Right forelimb (tissue), 1 donor: ENCODE data around the gene ACOT8.
"Not testable (repeated sequence)": the region's sequence is repeated elsewhere in the genome, so short reads cannot be mapped to it uniquely, and the experiment has no call there.

ENCODE experiments used
- DNase-seq: peaks from one replicate; pipeline ENCODE4 v3.0.0-alpha.2; 2018

The ACOT8 gene

DNA sequence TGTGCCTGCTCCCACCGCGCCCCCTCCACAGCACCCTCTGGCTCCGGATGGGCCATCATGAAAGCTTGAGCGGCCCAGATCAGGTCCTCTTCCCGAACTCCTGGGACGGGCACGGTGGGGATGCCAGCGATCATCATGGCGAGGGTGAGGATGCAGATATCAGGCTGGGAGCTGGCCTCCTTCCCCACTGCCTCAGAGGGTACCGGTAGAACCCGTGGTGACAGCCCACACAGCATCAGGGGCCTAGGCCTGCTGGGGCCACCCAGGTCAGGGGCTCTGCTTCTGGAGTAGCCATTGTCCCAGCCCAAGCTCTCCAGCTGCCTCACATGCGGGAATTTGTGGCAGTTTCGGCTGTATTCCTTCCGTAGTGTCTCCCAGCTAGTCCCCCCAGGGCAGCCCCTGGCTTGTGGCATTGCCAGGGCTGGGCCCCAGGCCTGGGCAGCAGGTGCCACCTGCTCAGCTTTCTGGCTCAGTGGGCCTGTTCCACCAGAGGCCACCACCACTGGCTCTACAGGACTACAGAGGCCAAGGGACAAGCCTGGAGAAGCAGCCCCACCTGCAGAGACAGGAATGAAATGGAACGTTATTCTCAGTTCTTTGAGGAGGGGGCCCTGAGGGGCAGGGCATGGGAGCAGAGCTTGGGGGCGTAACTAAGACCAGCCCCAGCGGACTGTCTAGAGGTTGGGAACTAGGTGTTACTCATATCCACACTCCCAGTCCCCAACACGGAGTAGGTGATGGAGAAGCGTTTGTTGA, 29.6 kb upstream of the ACOT8 start:
- no peak for DNase-seq

DNA sequence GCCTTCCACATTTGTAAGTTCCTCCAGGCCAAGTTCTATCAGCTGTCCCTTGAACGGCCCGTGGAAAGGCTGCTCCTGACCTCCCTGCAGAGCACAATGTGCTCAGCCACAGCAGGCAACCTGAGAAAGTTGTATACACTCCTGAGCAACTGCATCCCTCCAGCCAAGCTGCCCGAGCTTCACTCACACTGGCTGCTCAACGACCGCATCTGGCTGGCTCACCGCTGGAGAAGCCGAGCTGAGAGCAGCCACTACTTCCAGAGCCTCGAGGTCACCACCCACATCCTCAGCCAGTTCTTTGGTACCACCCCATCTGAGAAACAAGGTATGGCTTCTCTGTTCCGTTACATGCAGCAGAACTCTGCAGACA, 25.9 kb upstream of the ACOT8 start:
- no peak for DNase-seq

- DNase-seq = no peak
These were observed 25.4 kb upstream of the ACOT8 start for GRCh38 chr20:45882469-45883099.

DNA sequence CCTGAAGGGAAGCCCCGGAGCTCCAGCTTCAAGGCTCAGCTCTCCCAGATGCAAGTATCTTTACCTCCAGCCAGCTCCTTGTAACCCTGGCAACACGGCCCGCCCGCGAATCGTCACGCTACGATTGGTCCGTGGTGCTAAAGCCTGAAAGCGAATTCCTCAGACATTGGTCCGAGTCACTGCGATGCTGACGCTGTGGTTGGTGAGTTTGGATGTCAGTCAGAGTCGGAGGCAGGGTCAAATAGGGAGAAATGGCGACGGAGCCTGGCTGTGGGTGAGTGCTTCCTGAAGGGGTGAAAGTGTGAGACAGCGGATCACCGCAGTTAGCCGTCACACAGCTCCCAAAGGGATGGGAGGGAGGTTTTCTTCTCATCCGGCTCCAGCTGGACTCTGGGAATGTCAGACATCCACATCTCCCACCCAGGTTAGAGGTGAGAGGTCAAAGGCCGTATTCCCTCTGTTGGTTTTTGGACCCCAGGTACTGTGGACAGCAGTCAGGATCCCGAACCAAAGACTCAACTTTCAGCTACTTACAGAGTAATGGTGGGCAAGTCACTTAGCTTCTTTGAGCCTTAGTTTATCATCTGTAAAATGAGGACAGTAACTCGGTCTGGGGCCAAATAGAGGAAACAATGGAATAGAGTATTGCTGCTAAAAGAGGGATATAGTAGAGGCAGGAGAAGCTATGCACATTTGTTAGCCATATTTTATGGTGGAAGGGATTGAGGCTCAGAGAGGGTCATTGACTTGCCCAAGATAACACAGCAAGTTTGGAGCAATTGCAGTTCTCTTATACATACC, 24.0 kb upstream of the ACOT8 start, which contains the start of gene ZSWIM1:
Gene ZSWIM1 (plus strand): TSS at position 240 of the 801 bp plus-strand sequence. CDS start 1,366 bp downstream, outside the sequence.
- peak; percentile 100 for DNase-seq

DNA sequence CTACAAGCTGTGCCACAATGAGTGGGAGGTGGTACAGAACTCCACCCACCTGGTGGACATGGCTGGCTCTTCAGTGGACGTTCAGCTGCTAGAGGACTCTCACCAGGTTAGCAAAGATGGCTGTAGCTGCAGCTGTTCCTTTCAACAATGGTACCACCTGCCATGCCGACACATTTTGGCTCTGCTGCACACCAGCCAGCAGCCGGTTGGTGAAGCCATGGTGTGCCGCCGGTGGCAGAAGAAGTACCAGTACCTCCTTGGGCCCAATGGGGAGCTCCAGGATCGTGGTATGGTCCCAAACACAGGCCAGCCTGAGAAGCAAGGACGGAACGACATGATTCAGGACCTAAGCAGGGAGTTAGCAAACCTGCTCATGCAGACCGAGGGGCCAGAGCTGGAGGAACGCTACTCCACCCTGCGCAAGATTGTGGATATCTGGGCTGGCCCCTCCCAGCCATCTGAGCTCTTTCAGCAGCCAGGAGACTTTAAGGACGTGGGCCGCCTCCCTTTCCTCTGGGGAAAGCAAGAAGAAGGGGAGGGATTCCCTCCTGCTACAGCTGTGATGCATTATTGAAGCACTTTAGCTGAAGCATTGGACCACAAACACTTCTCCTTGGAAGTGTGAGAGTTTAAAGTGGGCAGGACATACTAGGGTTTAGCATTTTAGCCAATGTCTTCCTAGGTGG, 21.0 kb upstream of the ACOT8 start:
- no peak for DNase-seq

- no peak for DNase-seq
These were observed 17.4 kb upstream of the ACOT8 start for GRCh38 chr20:45874576-45874975.

DNA sequence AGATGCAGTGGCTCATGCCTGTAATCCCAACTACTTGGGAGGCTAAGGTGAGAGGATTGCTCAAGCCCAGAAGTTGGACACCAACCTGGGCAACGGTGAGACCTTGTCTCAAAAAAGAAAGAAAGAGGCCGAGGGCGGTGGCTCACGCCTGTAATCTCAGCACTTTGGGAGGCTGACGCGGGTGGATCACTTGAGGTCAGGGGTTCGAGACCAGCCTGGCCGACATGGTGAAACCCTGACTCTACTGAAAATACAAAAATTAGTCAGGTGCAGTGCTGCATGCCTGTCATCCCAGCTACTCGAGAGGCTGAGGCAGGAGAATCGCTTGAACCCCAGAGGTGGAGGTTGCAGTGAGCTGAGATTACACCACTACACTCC, 16.9 kb upstream of the ACOT8 start:
- DNase-seq = not testable (repeated sequence)

- no peak for DNase-seq
These were observed 16.4 kb upstream of the ACOT8 start for GRCh38 chr20:45873409-45874103.

DNA sequence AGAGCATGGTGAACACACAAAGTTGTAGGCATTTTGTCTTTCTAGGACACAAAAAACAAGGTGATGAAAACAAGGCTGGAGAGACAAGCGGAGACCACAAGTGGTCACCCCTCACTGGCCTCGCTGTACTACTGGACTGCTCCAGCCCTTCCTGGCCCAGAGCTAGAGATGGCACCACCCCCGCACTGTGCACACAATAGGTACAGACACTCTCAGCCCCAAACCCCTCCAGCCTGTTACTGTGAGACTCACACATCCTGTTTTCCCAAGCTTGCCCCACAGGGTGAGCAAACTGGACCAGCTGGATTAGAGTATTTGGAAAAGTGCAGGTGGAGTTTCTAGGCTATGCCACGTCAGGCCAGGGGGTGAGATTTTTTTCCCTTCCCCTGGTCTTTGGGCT, 15.4 kb upstream of the ACOT8 start:
- DNase-seq = no peak

- no peak for DNase-seq
These were observed 10.6 kb upstream of the ACOT8 start for GRCh38 chr20:45867819-45868176.

GRCh38 chr20:45867136-45867818, 10.1 kb upstream of the ACOT8 start:
- DNase-seq = no peak

DNA sequence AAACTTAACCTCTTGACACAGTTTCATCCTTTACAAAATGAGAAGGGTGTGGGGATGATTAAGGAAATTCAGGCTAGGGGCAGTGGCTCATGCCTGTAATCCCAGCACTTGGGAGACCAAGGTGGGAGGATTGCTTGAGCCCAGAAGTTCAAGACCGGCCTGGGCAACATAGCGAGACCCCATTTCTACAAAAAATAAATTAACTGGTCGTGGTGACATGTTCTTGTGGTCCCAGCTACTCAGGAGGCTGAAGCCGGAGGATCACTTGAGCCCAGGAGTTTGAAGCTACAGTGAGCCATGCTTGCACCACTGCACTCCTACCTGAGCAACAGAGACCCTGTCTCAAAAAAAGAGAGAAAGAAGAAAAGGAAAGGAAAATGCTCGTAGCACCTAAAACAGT, 9.3 kb upstream of the ACOT8 start:
- DNase-seq = no peak

GRCh38 chr20:45863543-45864470, 6.6 kb upstream of the ACOT8 start:
- no peak for DNase-seq

DNA sequence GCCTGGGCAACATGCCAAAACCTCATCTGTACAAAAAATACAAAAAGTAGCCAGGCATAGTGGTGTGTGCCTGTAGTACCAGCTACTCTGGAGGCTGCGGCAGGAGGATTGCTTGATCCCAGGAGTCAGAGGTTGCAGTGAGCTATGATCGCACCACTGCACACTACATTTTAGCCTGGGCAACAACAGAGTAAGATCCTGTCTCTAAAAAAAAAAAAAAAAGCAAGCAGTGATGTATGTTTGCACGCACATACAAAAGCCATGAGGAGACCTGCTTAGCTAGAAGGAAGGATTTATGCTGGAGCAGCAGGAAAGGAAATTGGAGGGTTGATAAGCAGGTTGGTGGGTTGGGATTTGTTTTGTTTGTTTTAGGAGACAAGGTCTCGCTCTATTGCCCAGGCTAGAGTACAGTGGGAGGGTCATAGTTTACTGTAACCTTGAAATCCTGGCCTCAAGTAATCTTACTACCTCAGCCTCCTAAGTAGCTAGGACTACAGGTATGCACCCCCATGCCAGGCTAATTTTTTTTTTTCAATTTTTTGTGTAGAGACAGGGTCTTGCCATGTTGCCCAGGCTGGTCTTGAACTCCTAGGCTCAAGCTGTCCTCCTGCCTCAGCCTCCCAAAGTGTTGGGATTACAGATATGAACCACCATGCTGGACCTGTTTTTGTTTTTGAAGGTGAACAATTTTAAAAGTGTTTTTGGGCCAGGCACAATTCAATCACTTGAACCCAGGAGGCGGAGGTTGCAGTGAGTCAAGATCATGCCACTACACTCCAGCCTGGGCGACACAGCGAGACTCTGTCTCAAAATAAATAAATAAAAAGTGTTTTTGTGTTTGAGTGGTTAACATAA, 4.3 kb upstream of the ACOT8 start:
- DNase-seq = no peak

DNA sequence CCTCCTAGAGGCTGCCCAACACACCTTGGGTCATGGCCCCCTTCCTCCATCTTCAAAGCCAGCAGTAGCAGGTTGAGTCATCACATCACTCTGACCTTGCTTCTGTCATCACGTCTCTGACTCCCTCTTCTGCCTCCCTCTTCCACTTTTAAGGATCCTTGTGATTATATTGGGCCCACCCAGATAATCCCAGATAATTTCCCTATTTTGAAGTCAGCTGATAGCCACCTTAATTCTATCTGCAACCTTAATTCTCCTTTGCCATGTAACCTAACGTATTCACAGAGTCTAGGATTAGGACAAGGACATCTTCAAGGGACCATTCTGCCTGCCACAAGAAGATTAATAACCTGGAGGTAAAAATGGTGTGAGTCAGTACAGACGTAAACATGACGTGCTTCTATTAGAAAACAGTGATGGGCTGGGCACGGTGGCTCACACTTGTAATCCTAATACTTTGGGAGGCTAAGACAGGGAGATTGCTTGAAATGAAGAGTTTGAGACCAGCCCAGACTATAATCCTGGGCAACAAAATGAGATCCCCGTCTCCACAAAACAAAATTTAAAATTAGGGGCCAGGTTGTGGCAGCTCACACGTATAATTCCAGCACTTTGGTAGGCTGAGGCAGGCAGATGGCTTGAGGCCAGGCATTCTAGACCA, 3.5 kb upstream of the ACOT8 start:
- DNase-seq = no peak

- DNase-seq = no peak
These were observed 2.7 kb upstream of the ACOT8 start for GRCh38 chr20:45859916-45860315.

DNA sequence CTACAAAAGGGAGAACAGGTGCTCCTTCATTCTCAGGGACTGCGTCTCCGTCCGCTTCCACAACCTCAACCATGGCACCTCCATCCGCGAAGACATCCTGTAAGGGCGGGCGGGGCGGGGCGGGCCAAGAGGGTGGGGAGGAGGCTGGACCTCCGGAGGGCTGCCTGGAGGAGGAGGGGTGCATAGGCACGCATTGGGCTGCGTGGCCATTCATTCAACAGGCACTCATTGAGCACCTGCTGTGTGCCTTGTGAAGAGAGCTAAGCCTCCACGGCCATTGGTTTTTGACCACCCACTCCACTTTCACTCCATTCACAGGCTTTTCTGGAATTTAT, 657 bp upstream of the ACOT8 start:
- no peak for DNase-seq

DNA sequence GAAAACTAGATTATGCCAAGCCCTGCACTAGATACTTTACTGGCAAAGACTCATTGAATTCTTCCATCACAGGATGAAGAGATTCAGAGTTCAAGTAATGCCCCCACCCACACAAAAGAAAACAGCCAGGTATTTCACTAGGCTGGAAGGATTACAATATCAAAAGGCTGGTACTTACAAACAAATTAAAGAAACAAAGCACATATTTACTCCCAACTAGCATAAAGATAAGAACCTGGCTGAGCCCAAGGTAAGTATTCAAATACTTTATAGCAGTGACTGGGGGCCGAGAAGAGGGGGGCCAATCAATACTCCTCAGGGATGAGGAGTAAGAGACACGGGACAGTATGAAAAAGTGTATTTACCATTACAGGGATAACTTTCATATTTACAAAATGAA, 3.7 kb downstream of the ACOT8 start:
- no peak for DNase-seq

- DNase-seq = no peak
These were observed 4.9 kb downstream of the ACOT8 start for GRCh38 chr20:45852326-45852725.

- DNase-seq = no peak
These were observed 5.7 kb downstream of the ACOT8 start for GRCh38 chr20:45851501-45851900.
